GM19023 (cell line): ENCODE data around the gene SYCP2.

Experiments
- ATAC-seq: cut with Tn5 transposase; IDR thresholded peaks from one replicate; pipeline ENCODE4 v1.9.1; 2021; ENCODE audit warnings: mild to moderate bottlenecking, moderate library complexity; ENCODE audit not compliant: unreplicated experiment

The SYCP2 gene

GRCh38 chr20:59824711-59825562 is 108.5 kb downstream of the SYCP2 start:
- no peak for ATAC-seq

GRCh38 chr20:59823491-59824259 is 109.8 kb downstream of the SYCP2 start:
- ATAC-seq = no peak

- no peak for ATAC-seq
These were observed 110.4 kb downstream of the SYCP2 start for GRCh38 chr20:59823030-59823423.

GRCh38 chr20:59822291-59823029 is 111.0 kb downstream of the SYCP2 start:
- no peak for ATAC-seq

GRCh38 chr20:59821788-59822187 is 111.6 kb downstream of the SYCP2 start:
- ATAC-seq = no peak

- no peak for ATAC-seq
These were observed 112.2 kb downstream of the SYCP2 start for GRCh38 chr20:59821201-59821600.

- ATAC-seq = no peak
These were observed 113.0 kb downstream of the SYCP2 start for GRCh38 chr20:59820204-59821041.

GRCh38 chr20:59819496-59820203 is 113.8 kb downstream of the SYCP2 start:
- no peak for ATAC-seq

GRCh38 chr20:59818911-59819310 is 114.5 kb downstream of the SYCP2 start:
- ATAC-seq = no peak

- ATAC-seq = no peak
These were observed 115.4 kb downstream of the SYCP2 start for GRCh38 chr20:59817846-59818615.

GRCh38 chr20:59817406-59817805 is 116.0 kb downstream of the SYCP2 start:
- no peak for ATAC-seq

- ATAC-seq = no peak
These were observed 117.2 kb downstream of the SYCP2 start for GRCh38 chr20:59816146-59816738.

GRCh38 chr20:59814840-59815340 is 118.5 kb downstream of the SYCP2 start:
- ATAC-seq = no peak

GRCh38 chr20:59813948-59814839 is 119.2 kb downstream of the SYCP2 start:
- ATAC-seq = no peak
